Skin of body (tissue), 2 donors: ENCODE measurements around the gene EIF4G3. TPM values are rescaled to one million over a fixed set of nuclear protein-coding genes. Genes with fewer than 3 reads are reported as not detected.
"Not testable (repeated sequence)": the region's sequence is repeated elsewhere in the genome, so short reads cannot be mapped to it uniquely, and the experiment has no call there.

Experiments
- DNase-seq: peaks from one replicate; lab custom pipeline; 2025; lab: John Stamatoyannopoulos, UW
- total RNA-seq: library from RNA; depleted of rRNA; stranded (reverse); fragments of >200 nt; gene quantifications from one replicate; pipeline ENCODE4 v1.2.3, GENCODE V29; 2014

The EIF4G3 gene
- total RNA-seq, 1 donor from 2014 or later: 39.0 TPM

GRCh38 chr1:20884513-20884912 is 292.2 kb downstream of the EIF4G3 start:
- no peak for DNase-seq

GRCh38 chr1:20883766-20884165 is 292.9 kb downstream of the EIF4G3 start:
- DNase-seq: no peak

GRCh38 chr1:20882837-20883236 is 293.9 kb downstream of the EIF4G3 start:
- DNase-seq: no peak

GRCh38 chr1:20878799-20879198 is 297.9 kb downstream of the EIF4G3 start:
- no peak for DNase-seq

- no peak for DNase-seq
Observed at GRCh38 chr1:20875198-20875973, 301.3 kb downstream of the EIF4G3 start.

GRCh38 chr1:20873311-20873710 is 303.4 kb downstream of the EIF4G3 start:
- DNase-seq: no peak

GRCh38 chr1:20871419-20871818 is 305.3 kb downstream of the EIF4G3 start:
- DNase-seq: no peak

- no peak for DNase-seq
Observed at GRCh38 chr1:20870718-20871117, 306.0 kb downstream of the EIF4G3 start.

GRCh38 chr1:20868263-20868662 is 308.4 kb downstream of the EIF4G3 start:
- DNase-seq: no peak

- DNase-seq: no peak
Observed at GRCh38 chr1:20867847-20868246, 308.9 kb downstream of the EIF4G3 start.

GRCh38 chr1:20867062-20867461 is 309.6 kb downstream of the EIF4G3 start:
- no peak for DNase-seq

- DNase-seq: no peak
Observed at GRCh38 chr1:20865001-20865400, 311.7 kb downstream of the EIF4G3 start.

- no peak for DNase-seq
Observed at GRCh38 chr1:20854529-20854928, 322.2 kb downstream of the EIF4G3 start.

GRCh38 chr1:20851791-20852190 is 324.9 kb downstream of the EIF4G3 start:
- DNase-seq: not testable (repeated sequence)

- no peak for DNase-seq
Observed at GRCh38 chr1:20850021-20850420, 326.7 kb downstream of the EIF4G3 start.

- no peak for DNase-seq
Observed at GRCh38 chr1:20849100-20849499, 327.6 kb downstream of the EIF4G3 start.

- DNase-seq: no peak
Observed at GRCh38 chr1:20848162-20848561, 328.5 kb downstream of the EIF4G3 start.

- no peak for DNase-seq
Observed at GRCh38 chr1:20847611-20848080, 329.1 kb downstream of the EIF4G3 start.

GRCh38 chr1:20846461-20847374 is 330.0 kb downstream of the EIF4G3 start:
- no peak for DNase-seq

GRCh38 chr1:20840731-20841130 is 336.0 kb downstream of the EIF4G3 start:
- no peak for DNase-seq

- no peak for DNase-seq
Observed at GRCh38 chr1:20837554-20838192, 339.0 kb downstream of the EIF4G3 start.

- DNase-seq: no peak
Observed at GRCh38 chr1:20836230-20836629, 340.5 kb downstream of the EIF4G3 start.
